HG03159 (cell line): ENCODE results near the gene DUS1L.

Experiments
- ATAC-seq: cut with Tn5 transposase; IDR thresholded peaks from one replicate; pipeline ENCODE4 v1.9.1; 2021; ENCODE audit warnings: mild to moderate bottlenecking, moderate library complexity; ENCODE audit not compliant: unreplicated experiment

The DUS1L gene

GRCh38 chr17:82016061-82016874, 49.3 kb downstream of the DUS1L start:
- no peak for ATAC-seq

- no peak for ATAC-seq
Measured at GRCh38 chr17:82015311-82015971, 50.2 kb downstream of the DUS1L start.

- no peak for ATAC-seq
Measured at GRCh38 chr17:82014971-82015310, 50.7 kb downstream of the DUS1L start.

- ATAC-seq: no peak
Measured at GRCh38 chr17:82014432-82014831, 51.2 kb downstream of the DUS1L start.

GRCh38 chr17:82013772-82014321, 51.8 kb downstream of the DUS1L start:
- ATAC-seq: no peak

GRCh38 chr17:82013341-82013740, 52.3 kb downstream of the DUS1L start:
- no peak for ATAC-seq

GRCh38 chr17:82012640-82013295, 52.8 kb downstream of the DUS1L start:
- no peak for ATAC-seq

- no peak for ATAC-seq
Measured at GRCh38 chr17:82012261-82012639, 53.4 kb downstream of the DUS1L start.

- ATAC-seq: no peak
Measured at GRCh38 chr17:82011617-82012187, 53.9 kb downstream of the DUS1L start.

GRCh38 chr17:82010575-82011525, 54.8 kb downstream of the DUS1L start:
- ATAC-seq: no peak

- ATAC-seq: no peak
Measured at GRCh38 chr17:82009413-82009812, 56.2 kb downstream of the DUS1L start.

GRCh38 chr17:82008941-82009405, 56.6 kb downstream of the DUS1L start:
- no peak for ATAC-seq

- no peak for ATAC-seq
Measured at GRCh38 chr17:82008258-82008940, 57.2 kb downstream of the DUS1L start.
